HG02610 (cell line): ENCODE data around the gene SERPINB1.
"Not testable (repeated sequence)": the region's sequence is repeated elsewhere in the genome, so short reads cannot be mapped to it uniquely, and the experiment has no call there.

Experiments
- ATAC-seq: cut with Tn5 transposase; IDR thresholded peaks from one replicate; pipeline ENCODE4 v1.9.1; 2021; ENCODE audit warnings: mild to moderate bottlenecking, moderate library complexity; ENCODE audit not compliant: unreplicated experiment

The SERPINB1 gene

DNA sequence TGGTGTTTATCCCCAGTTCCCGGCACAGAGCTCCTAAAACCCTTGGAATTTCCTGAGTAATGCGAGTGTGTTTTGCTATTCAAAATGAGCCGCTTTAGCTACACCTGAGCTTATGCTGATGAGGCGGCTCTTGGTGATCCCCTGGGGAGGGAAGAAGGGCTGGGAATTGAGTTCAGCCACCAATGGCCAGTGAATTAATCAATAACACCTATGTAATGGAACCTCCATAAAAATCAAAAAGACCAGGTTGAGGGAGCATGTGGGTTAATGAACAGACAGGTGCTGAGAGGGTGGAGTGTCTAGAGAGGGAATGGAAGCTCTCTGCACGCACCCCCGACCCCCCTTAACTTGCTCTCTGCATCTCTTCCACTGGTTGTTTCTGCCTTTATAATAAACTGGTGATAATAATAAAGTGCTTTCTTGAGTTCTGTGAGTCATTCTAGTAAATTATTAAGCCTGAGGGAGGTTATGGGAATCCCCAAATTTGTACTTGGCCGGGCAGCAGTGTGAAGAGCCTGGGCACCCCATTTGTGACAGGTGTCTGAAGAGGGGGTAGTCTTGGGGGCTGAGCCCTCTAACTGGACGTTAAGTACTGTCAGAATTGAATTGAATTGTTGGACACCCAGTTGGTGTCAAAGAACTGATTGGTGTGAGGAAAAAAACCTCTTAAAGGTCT is 24.6 kb upstream of the SERPINB1 start:
- ATAC-seq = no peak

- ATAC-seq = no peak
Observed at GRCh38 chr6:2865694-2866151, 24.1 kb upstream of the SERPINB1 start.

GRCh38 chr6:2865270-2865669 is 23.6 kb upstream of the SERPINB1 start:
- ATAC-seq = no peak

- no peak for ATAC-seq
Observed at GRCh38 chr6:2863901-2864300, 22.2 kb upstream of the SERPINB1 start.

GRCh38 chr6:2862712-2863181 is 21.1 kb upstream of the SERPINB1 start:
- ATAC-seq = peak; percentile 62

- no peak for ATAC-seq
Observed at GRCh38 chr6:2861822-2862164, 20.1 kb upstream of the SERPINB1 start.

DNA sequence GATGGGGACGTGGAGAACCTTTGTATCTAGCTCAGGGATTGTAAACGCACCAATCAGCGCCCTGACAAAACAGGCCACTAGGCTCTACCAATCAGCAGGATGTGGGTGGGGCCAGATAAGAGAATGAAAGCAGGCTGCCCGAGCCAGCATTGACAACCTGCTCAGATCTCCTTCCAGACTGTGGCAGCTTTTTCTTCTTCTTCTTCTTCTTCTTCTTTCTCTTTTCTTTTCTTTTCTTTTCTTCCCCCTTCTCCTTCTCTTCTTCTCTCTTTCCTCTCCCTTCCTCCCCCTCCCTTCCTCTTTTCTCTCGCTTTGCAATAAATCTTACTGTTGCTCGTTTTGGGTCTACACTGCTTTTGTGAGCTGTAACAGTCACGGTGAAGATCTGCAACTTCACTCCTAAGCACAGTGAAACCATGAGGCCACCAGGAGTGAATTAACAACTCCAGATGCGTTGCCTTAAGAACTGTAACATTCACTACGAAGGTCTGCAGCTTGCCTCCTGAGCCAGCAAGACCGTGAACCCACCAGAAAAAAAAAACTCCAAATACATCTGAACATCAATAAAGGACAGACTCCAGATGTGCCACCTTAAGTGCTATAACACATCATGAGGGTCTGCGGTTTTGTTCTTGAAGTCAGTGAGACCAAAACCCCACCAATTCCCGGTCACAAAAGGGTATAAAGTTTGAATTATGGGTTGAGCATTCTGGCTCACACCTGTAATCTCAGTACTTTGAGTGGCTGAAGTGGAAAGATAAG is 19.6 kb upstream of the SERPINB1 start:
- ATAC-seq = no peak

DNA sequence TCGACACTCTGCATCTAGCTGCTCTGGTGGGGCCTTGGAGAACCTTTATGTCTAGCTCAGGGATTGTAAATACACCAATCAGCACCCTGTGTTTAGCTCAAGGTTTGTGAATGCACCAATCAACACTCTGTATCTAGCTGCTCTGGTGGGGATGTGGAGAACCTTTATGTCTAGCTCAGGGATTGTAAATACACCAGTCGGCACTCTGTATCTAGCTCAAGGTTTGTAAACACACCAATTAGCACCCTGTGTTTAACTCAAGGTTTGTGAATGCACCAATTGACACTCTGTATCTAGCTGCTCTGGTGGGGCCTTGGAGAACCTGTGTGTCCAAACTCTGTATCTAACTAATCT is 19.0 kb upstream of the SERPINB1 start:
- not testable (repeated sequence) for ATAC-seq

DNA sequence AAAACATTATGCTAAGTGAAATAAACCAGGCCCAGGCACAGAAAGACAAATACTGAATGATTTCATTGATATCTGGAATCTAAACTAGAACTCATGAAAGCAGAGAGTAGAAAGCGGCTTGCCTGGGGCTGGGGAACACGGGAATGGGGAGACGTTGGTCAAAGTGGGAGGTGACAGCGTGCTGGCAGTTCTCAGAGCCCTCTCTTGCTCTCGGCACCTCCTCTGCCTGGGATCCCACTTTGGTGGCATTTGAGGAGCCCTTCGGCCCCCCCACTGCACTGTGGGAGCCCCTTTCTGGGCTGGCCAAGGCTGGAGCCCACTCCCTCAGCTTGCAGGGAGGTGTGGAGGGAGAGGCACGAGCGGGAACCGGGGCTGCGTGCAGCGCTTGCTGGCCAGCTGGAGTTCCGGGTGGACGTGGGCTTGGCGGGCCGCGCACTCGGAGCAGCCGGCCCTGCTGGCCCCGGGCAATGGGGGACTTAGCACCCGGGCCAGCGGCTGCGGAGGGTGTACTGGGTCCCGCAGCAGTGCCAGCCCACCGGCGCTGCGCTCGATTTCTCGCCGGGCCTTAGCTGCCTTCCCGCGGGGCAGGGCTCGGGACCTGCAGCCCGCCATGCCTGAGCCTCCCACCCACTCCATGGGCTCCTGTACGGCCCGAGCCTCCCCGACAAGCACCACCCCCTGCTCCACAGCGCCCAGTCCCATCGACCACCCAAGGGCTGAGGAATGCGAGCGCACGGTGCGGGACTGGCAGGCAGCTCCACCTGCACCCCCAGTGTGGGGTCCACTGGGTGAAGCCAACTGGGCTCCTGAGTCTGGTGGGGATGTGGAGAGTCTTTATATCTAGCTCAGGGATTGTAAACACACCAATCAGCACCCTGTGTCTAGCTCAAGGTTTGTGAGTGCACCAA is 18.4 kb upstream of the SERPINB1 start:
- ATAC-seq = not testable (repeated sequence)

DNA sequence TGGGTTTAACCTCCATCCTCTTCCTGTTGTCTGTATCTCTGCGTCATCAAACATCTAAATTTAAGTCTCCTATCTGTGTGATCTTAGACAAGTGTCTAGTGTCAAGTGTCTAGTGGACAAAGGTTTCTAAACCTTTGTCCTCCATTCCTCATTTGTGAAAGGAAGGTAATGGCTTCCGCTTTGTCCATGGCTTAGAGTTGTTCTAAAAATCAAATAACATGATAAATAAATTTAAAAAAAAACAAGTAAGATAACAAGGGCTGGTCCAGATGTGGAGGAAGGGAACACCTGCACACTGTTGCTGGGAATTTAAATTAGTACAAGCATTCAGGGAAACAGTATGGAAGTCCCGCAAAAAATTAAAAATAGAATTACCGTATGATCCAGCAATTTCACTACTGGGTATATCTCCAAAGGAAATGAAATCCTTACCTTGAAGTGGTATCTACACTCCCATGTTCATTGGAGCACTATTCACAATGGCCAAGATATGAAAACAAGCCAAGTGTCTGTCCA is 17.6 kb upstream of the SERPINB1 start:
- no peak for ATAC-seq

GRCh38 chr6:2857580-2858337 is 16.1 kb upstream of the SERPINB1 start:
- ATAC-seq = peak; percentile 75

DNA sequence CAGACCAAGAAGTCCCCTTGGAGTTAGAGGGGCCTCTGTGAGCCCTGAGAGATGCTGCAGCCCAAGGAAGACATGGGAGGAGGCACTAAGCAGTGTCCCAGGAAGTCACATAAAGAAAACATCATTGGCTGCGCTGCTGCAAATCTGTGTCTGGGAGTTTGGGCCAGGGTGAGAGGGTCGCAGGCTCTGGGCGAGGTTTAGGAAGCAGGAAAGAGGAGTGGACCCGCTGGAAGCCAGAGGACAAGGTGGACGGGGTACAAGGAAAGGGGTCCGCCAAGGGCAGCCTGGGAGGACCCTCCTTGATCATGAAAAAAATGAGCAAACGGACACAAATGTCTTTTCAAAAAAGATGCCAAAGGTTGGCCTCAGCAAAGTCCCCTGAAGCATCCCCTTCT is 15.5 kb upstream of the SERPINB1 start:
- no peak for ATAC-seq

DNA sequence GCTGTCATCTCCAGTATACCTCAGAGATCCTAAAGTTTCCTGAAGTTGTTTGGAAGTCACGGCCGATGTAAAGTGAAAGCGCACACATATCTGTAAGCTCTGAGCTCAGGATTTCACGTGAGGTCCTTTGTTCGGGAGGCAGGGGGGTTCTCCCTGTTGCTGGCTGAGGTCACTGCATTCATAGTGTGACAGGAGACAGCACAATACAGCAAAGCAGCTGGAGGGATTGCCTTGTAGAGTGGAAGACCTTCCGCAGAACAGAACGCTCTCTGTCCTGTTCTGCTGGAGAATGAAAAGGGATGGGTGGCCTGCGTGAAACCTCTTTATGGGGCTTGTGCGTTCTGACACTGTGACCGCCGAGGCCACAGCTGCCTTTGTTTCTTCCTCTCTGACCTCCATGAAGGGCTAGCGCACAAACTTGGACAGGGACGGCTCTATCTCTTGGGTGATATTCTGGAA is 13.4 kb upstream of the SERPINB1 start:
- ATAC-seq = no peak

DNA sequence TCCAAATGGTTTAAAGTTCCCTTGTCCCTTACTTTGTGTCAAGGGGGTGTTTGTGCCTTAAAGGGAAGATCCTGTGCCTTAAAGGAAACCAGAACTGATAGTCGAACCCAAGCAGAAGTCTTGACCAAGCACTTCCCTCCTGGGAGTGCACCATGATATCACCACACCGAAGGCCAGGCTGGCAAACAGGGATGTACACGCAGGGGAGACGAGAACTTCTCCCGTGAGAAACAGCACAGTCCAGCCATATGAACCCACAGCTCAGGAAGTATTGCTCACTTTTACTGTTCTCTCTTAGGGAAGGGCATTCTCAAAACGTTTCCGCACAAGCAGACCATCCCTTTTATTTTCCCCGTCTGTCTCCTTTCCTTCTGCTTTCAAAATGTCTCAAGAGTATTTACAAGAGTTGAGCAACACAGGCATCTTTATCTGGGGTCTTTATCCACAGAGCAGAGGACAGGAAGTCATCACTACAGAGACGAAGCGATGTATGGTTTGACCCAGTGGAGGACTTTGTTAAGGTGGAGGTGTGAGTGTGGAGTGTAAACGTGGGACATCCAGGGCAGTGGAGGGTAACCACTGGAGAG is 12.8 kb upstream of the SERPINB1 start:
- ATAC-seq = peak; percentile 6

DNA sequence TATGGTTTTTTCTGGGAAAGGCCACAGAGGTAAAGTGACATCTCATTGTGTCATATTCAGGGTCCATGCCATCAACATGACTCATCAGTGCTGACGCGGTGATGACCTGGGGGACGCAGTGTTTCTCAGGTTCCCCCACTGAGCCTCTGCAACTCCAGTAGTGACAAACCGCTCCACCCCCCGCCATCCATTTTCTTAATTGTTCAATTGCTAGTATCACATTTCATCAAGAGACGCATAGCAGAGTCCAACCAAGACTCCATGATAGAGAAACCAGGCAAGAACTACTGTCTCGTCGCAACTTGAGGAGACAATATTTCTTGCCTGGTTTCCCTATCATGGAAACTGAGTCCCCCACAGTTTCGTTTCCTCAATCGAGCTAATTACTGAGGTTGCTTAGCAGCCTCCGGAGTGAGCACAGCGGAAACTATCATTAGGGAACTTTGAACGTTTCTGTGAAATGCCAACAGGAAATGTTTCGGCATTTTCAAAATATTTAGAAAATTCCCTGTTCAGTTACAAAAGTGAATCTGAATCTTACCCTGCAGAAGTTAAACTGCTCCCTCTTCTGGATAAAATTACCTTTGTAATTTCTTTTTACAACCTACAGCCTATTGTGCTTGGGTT is 12.2 kb upstream of the SERPINB1 start:
- ATAC-seq = peak; percentile 29

DNA sequence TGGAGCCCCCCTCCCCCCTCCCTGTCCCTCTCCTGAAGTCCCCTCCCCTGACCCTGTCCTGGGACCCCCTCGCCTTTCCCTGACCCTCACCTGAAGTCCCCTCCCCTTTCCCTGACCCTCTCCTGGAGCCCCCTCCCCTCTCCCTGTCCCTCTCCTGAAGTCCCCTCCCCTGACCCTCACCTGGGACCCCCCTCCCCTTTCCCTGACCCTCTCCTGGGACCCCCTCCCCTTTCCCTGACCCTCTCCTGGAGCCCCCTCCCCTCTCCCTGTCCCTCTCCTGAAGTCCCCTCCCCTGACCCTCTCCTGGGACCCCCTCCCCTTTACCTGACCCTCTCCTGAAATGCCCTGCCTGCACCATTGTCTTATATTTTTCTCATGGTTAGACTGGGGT is 11.7 kb upstream of the SERPINB1 start:
- not testable (repeated sequence) for ATAC-seq

DNA sequence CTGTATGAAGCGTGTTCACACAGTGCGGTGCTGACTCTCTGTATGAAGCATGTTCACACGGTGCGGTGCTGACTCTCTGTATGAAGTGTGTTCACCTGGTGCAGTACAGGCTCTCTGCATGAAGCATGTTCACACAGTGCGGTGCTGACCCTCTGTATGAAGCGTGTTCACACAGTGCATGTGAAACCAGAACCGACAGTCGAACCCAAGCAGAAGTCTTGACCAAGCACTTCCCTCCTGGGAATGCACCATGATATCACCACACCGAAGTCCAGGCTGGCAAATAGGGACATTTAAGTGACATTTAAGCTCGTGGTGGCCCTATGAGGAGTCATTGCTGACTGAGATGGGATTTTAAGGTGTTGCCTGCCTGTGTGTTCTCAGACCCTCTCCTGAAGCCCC is 11.3 kb upstream of the SERPINB1 start:
- ATAC-seq = no peak

DNA sequence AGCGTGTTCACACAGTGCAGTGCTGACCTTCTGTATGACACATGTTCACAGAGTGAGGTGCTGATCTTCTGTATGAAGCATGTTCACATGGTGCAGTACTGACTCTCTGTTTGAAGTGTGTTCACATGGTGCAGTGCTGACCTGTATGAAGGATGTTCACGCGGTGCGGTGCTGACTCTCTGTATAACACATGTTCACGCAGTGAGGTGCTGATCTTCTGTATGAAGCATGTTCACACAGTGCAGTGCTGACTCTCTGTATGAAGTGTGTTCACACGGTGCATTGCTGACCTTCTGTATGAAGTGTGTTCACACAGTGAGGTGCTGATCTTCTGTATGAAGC is 10.8 kb upstream of the SERPINB1 start:
- no peak for ATAC-seq

GRCh38 chr6:2851727-2852513 is 10.3 kb upstream of the SERPINB1 start:
- no peak for ATAC-seq
